ENCODE results near the gene CACNA1C. TPM values are rescaled to one million over a fixed set of nuclear protein-coding genes. Genes with fewer than 3 reads are reported as not detected.

CACNA1C gene
- total RNA-seq, 4 donors from 2014 or later: 3.8 to 13.6 (median 5.7) TPM

DNA sequence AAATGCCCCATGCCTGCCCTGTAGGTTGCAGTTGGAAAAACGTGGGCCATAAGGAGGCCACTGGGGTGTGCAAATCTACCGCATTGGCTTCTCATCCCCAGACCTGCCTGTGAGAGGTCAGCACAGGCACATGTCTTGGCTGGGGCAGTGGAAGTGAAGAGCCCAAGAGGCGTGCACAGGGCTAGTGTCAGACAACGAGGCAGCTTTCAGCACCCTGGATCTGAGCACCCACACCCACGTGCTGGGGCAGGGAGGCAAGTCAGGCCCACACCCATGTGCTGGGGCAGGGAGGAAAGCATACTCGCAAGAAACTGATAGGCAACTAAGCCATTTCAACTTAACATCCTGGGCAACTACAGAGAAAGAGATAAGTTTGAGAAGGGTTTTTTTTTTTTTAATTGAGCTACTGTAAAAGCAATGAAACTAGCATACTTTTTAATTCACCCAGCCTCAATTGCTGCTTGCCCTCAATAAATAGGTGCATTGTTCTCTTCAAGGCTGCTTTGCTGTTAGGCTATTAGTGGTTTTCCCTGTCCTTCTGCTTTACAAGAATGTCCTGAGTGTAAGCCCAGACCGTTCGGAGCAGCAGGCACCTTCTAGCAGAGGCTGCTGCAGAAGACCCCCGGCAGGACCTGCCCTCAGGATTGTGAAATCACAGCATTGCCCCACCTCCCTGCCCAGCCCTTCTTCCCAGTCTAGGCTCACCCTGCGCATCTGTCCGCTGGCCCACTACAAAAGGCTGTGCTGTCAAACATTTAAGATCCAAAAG is 386.7 kb downstream of the CACNA1C start:
- no peak for DNase-seq (ENCODE audit: low spot score)
- no peak for ATAC-seq (ENCODE audit: low FRiP score)

DNA sequence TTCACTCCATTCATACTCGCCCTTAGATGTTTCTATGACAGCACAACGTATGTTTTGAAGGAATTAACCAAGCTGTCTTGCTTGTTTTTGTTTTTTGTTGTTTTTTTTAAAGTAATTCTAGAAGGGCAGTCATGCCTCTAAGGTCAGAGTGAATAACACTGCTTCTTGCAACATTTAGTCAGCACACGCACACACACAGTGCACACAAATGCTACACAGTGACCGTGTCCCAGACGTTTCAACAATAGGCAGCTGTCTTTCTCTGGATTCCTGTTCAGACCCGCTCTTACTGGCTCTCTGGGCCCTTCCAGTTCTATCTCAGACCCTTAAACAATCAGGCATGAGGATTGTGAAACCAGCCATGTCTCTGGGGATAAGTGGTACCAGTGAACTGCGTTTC is 391.0 kb downstream of the CACNA1C start:
- ATAC-seq (ENCODE audit: low FRiP score) (no peak), DNase-seq (ENCODE audit: low spot score) (no peak)
- TF ChIP-seq, protein P1, sequence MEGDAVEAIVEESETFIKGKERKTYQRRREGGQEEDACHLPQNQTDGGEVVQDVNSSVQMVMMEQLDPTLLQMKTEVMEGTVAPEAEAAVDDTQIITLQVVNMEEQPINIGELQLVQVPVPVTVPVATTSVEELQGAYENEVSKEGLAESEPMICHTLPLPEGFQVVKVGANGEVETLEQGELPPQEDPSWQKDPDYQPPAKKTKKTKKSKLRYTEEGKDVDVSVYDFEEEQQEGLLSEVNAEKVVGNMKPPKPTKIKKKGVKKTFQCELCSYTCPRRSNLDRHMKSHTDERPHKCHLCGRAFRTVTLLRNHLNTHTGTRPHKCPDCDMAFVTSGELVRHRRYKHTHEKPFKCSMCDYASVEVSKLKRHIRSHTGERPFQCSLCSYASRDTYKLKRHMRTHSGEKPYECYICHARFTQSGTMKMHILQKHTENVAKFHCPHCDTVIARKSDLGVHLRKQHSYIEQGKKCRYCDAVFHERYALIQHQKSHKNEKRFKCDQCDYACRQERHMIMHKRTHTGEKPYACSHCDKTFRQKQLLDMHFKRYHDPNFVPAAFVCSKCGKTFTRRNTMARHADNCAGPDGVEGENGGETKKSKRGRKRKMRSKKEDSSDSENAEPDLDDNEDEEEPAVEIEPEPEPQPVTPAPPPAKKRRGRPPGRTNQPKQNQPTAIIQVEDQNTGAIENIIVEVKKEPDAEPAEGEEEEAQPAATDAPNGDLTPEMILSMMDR (IDR thresholded peaks at IDR 0.05): no peak

More for the DNA sequence above, 386.7 kb downstream of the CACNA1C start:
- TF ChIP-seq, protein P1 (IDR thresholded peaks at IDR 0.05): no peak

DNA sequence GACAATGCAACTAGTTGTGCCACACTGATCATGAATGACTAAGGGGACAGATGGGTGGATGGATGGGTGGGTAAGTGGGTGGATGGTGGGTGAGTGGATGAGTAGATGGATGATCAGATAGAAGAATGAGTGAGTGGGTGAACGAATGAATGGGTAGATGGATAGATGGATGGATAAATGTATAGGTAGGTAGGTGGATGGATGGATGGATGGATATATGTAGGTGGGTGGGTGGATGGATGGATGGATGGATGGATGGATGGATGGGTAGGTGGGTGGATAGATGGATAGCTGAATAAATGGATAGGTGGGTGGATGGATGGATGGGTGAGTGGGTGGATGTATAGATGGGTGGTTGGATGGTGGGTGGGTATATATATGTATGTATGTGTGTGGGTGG is 393.2 kb downstream of the CACNA1C start:
- TF ChIP-seq, protein P1 (IDR thresholded peaks at IDR 0.05): no peak
- ATAC-seq (ENCODE audit: low FRiP score) (no peak), DNase-seq (ENCODE audit: low spot score) (no peak)

DNA sequence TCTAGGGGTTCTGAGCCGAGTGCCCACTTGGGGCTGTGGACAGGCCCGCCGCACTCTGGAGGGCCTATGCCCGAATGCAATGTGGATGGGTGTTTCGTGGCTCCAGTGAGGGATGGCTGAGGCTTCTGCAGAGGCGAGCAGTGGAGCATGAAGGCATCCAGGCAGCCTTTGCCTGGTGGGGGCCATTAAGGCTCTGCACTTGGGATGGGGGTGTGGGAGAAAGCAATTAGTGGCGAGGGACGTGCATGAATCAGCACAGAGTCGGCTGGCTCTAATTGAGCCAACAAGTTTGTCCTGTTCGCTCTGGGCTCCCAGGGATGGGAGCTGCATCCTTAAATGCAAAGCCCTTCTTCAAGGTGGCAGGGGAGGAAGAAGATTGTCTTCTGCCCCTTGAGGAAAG is 395.1 kb downstream of the CACNA1C start:
- DNase-seq (ENCODE audit: low spot score): no peak
- no peak for ATAC-seq (ENCODE audit: low FRiP score)
- TF ChIP-seq, protein P1 (IDR thresholded peaks at IDR 0.05): no peak

DNA sequence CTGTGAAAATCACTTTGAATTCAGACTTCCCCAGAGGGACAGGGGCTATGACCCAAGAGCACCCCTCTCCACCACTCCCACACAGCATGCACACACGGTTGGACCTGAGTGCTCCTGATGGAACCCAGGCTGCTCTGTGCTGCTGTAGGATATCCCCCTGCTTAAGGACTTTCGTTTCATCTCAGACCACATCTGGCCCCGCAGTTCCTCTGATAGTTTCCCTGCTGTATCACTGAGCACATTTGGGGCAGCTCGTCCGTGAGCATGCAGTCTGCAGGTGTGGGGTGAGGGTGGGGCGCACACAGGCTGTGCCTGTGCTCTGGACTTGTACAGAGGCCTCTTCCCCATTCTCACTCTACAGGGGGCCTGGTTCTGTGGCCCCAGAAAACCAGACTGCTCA is 396.8 kb downstream of the CACNA1C start:
- DNase-seq (ENCODE audit: low spot score): no peak

DNA sequence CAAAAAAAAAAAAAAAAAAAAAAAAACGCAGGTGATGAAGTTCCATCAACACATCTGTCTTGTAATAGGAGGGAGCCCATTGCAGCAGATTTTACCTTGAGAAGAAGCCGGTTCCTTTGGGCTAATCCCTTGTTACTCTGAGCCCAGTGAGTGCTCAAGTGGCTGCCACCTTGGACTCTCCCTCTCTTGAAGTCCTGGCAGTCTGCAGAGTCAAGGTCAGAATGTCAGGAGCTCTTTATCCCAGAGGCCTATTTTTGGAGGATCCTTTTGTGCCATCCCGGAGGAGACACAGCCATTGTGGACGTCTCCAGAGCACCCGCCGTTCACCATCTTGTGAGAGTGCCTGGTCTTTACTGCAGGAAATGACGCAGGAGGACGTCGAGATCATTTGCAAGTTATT is 397.8 kb downstream of the CACNA1C start:
- no peak for ATAC-seq (ENCODE audit: low FRiP score)
- no peak for DNase-seq (ENCODE audit: low spot score)
- TF ChIP-seq, protein P1 (IDR thresholded peaks at IDR 0.05): no peak

More for the DNA sequence above, 396.8 kb downstream of the CACNA1C start:
- no peak for ATAC-seq (ENCODE audit: low FRiP score)
- TF ChIP-seq, protein P1 (IDR thresholded peaks at IDR 0.05): no peak

DNA sequence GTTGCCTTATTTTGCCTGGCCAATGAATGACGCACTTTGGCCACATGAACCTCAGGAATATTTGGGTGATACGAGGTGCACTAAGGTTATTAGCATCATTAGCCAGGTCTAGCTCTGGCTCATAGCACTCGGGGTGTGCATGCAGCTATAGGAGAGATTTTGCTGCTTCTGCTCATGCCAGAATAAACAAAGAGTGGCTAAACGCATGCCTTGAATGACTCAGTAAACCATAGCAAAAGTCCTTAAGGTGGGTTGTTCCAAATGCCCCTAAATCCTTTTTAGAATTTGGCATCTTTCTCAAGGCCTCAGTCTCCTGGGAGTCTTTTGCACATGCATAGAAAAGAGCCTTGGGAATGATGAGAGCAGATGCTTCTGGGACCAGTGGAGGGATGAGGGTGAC is 398.2 kb downstream of the CACNA1C start:
- ATAC-seq (ENCODE audit: low FRiP score) (no peak), DNase-seq (ENCODE audit: low spot score) (no peak)

More for the DNA sequence above, 398.2 kb downstream of the CACNA1C start:
- TF ChIP-seq, protein P1 (IDR thresholded peaks at IDR 0.05): no peak
